ENCODE data around the gene GNAI1.

The GNAI1 gene

GRCh38 chr7:80134536-80135308, at the start of gene GNAI1:
Gene GNAI1, plus strand, starts transcription at chr7:80134831. Its CDS starts 330 bp downstream, at chr7:80135161.
- DNase-seq, result peak; percentile 65 to 78

- no peak for DNase-seq
These were observed 47.4 kb upstream of the GNAI1 start for GRCh38 chr7:80087051-80087770.

- DNase-seq, result no peak
These were observed 46.9 kb upstream of the GNAI1 start for GRCh38 chr7:80087771-80088170.

GRCh38 chr7:80088705-80089104, 45.9 kb upstream of the GNAI1 start:
- DNase-seq, result no peak

- DNase-seq, result no peak
These were observed 45.3 kb upstream of the GNAI1 start for GRCh38 chr7:80089366-80089765.

- DNase-seq, result no peak
These were observed 41.3 kb upstream of the GNAI1 start for GRCh38 chr7:80093349-80093748.

GRCh38 chr7:80095545-80095944, 39.1 kb upstream of the GNAI1 start:
- peak in 1 of 2 donors; percentile 76 for DNase-seq

GRCh38 chr7:80097756-80098155, 36.9 kb upstream of the GNAI1 start:
- DNase-seq, result no peak

- DNase-seq, result no peak
These were observed 35.8 kb upstream of the GNAI1 start for GRCh38 chr7:80098795-80099194.

GRCh38 chr7:80100254-80100653, 34.4 kb upstream of the GNAI1 start:
- no peak for DNase-seq

GRCh38 chr7:80105701-80106408, 28.8 kb upstream of the GNAI1 start:
- no peak for DNase-seq

GRCh38 chr7:80106498-80107113, 28.0 kb upstream of the GNAI1 start:
- DNase-seq, result no peak

GRCh38 chr7:80107278-80107677, 27.4 kb upstream of the GNAI1 start:
- DNase-seq, result no peak

- DNase-seq, result no peak
These were observed 24.3 kb upstream of the GNAI1 start for GRCh38 chr7:80110376-80110775.

GRCh38 chr7:80114159-80114558, 20.5 kb upstream of the GNAI1 start:
- no peak for DNase-seq

- no peak for DNase-seq
These were observed 9.9 kb upstream of the GNAI1 start for GRCh38 chr7:80124526-80125264.

- peak; percentile 63 to 98 for DNase-seq
These were observed 7.0 kb upstream of the GNAI1 start for GRCh38 chr7:80127412-80128160.

- DNase-seq, result no peak
These were observed 5.7 kb upstream of the GNAI1 start for GRCh38 chr7:80128918-80129317.

- no peak for DNase-seq
These were observed 4.8 kb upstream of the GNAI1 start for GRCh38 chr7:80129785-80130184.

GRCh38 chr7:80131675-80132435, 2.8 kb upstream of the GNAI1 start:
- no peak for DNase-seq

- DNase-seq, result no peak
These were observed 2.0 kb upstream of the GNAI1 start for GRCh38 chr7:80132594-80132993.

Measured in hippocampal formation (tissue), 2 donors.